Stomach (tissue), 4 donors: Measurements from ENCODE around the gene TULP3.

Source experiments
- EP300 ChIP-seq: sonication (generic); formaldehyde crosslinking; IDR thresholded peaks from one replicate; pipeline ENCODE4 v1.6.1; 2017; ENCODE audit warnings: antibody characterized with exemption
- TF ChIP-seq, protein P1 (sequence below), 7 experiments: fragments of 450-650 bp in 4 of 7; fragments of 200-600 bp in 3 of 7; sonication (generic) in 3 of 7; IDR thresholded peaks; one replicate each; pipeline ENCODE4 v1.5.1; 2016 to 2019; ENCODE audit warnings: antibody characterized with exemption in 7 of 7, control low read depth in 2 of 7, mild to moderate bottlenecking in 1 of 7

DNA sequence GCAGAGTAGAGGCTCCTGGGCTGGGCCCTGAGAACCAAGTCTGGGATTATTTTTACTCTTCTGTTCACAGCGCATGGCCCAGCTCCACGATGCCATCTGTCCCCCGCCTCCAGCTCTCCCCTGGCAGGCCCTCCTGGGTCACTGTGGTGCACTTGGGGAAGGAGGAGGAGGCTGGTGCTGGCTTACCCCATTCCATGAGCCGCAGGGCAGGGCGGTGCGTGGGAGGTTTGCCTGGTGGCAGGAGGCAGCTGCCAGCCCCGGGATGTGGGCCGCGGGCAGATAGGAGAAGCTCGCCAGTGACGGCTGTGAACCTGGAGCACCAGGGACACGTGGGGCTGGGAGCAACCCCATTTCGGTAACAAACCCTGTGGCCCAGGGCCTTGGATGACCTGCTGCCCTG, 91.7 kb downstream of the TULP3 start:
- TF ChIP-seq, protein P1, sequence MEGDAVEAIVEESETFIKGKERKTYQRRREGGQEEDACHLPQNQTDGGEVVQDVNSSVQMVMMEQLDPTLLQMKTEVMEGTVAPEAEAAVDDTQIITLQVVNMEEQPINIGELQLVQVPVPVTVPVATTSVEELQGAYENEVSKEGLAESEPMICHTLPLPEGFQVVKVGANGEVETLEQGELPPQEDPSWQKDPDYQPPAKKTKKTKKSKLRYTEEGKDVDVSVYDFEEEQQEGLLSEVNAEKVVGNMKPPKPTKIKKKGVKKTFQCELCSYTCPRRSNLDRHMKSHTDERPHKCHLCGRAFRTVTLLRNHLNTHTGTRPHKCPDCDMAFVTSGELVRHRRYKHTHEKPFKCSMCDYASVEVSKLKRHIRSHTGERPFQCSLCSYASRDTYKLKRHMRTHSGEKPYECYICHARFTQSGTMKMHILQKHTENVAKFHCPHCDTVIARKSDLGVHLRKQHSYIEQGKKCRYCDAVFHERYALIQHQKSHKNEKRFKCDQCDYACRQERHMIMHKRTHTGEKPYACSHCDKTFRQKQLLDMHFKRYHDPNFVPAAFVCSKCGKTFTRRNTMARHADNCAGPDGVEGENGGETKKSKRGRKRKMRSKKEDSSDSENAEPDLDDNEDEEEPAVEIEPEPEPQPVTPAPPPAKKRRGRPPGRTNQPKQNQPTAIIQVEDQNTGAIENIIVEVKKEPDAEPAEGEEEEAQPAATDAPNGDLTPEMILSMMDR (IDR thresholded peaks at IDR 0.05), result no peak
- no peak for TF ChIP-seq EP300
